ENCODE results near the gene GPR25.

Gene GPR25

GRCh38 chr1:200896531-200897196, 23.9 kb downstream of the GPR25 start:
- Histone ChIP-seq H3K27me3 (replicated peaks; ENCODE audit: control insufficient read depth, insufficient read depth, low read length) (peaks cover 54% of the 10 kb centered on the region), H3K36me3 (ENCODE audit: control insufficient read depth, insufficient read depth, low read length, severe bottlenecking) (no peaks in the 10 kb centered on the region), H3K4me1 (ENCODE audit: control insufficient read depth, insufficient read depth, low read length) (peaks cover 1% of the 10 kb centered on the region), H3K4me3 (ENCODE audit: low read length) (no peak overlapping the region), H3K9ac (ENCODE audit: low read length) (no peak overlapping the region), H3K9me3 (ENCODE audit: control insufficient read depth, low read length) (no peaks in the 10 kb centered on the region)
- DNase-seq (ENCODE audit: low read depth) = no peak

- no peak for DNase-seq (ENCODE audit: low read depth)
Measured at GRCh38 chr1:200897259-200897658, 24.5 kb downstream of the GPR25 start.

GRCh38 chr1:200899015-200899386, 26.2 kb downstream of the GPR25 start:
- no peak for DNase-seq (ENCODE audit: low read depth)
- Histone ChIP-seq H3K27me3 (replicated peaks; ENCODE audit: control insufficient read depth, insufficient read depth, low read length) (peaks cover 50% of the 10 kb centered on the region), H3K4me3 (ENCODE audit: low read length) (no peak overlapping the region), H3K9me3 (ENCODE audit: control insufficient read depth, low read length) (no peaks in the 10 kb centered on the region), H3K36me3 (ENCODE audit: control insufficient read depth, insufficient read depth, low read length, severe bottlenecking) (no peaks in the 10 kb centered on the region), H3K9ac (ENCODE audit: low read length) (no peak overlapping the region), H3K4me1 (ENCODE audit: control insufficient read depth, insufficient read depth, low read length) (no peaks in the 10 kb centered on the region)

More at GRCh38 chr1:200897259-200897658, 24.5 kb downstream of the GPR25 start:
- no peak overlapping the region for H3K9ac ChIP-seq (ENCODE audit: low read length)
- H3K36me3 ChIP-seq (ENCODE audit: control insufficient read depth, insufficient read depth, low read length, severe bottlenecking) = no peaks in the 10 kb centered on the region
- H3K4me1 ChIP-seq (ENCODE audit: control insufficient read depth, insufficient read depth, low read length) = no peaks in the 10 kb centered on the region
- no peak overlapping the region for H3K4me3 ChIP-seq (ENCODE audit: low read length)
- H3K9me3 ChIP-seq (ENCODE audit: control insufficient read depth, low read length) = no peaks in the 10 kb centered on the region
- H3K27me3 ChIP-seq (replicated peaks; ENCODE audit: control insufficient read depth, insufficient read depth, low read length) = peaks cover 54% of the 10 kb centered on the region

- peaks cover 50% of the 10 kb centered on the region for H3K27me3 ChIP-seq (replicated peaks; ENCODE audit: control insufficient read depth, insufficient read depth, low read length)
Measured at GRCh38 chr1:200899451-200899915, 26.7 kb downstream of the GPR25 start.

GRCh38 chr1:200899954-200900867, 27.4 kb downstream of the GPR25 start:
- Histone ChIP-seq H3K36me3 (ENCODE audit: control insufficient read depth, insufficient read depth, low read length, severe bottlenecking) (no peaks in the 10 kb centered on the region), H3K9me3 (ENCODE audit: control insufficient read depth, low read length) (no peaks in the 10 kb centered on the region), H3K27me3 (replicated peaks; ENCODE audit: control insufficient read depth, insufficient read depth, low read length) (peaks cover 44% of the 10 kb centered on the region), H3K9ac (ENCODE audit: low read length) (no peak overlapping the region), H3K4me1 (ENCODE audit: control insufficient read depth, insufficient read depth, low read length) (no peaks in the 10 kb centered on the region), H3K4me3 (ENCODE audit: low read length) (no peak overlapping the region)
- no peak for DNase-seq (ENCODE audit: low read depth)

More at GRCh38 chr1:200899451-200899915, 26.7 kb downstream of the GPR25 start:
- H3K4me1 ChIP-seq (ENCODE audit: control insufficient read depth, insufficient read depth, low read length) = no peaks in the 10 kb centered on the region
- no peaks in the 10 kb centered on the region for H3K36me3 ChIP-seq (ENCODE audit: control insufficient read depth, insufficient read depth, low read length, severe bottlenecking)
- H3K9ac ChIP-seq (ENCODE audit: low read length) = no peak overlapping the region
- H3K4me3 ChIP-seq (ENCODE audit: low read length) = no peak overlapping the region
- no peaks in the 10 kb centered on the region for H3K9me3 ChIP-seq (ENCODE audit: control insufficient read depth, low read length)
- no peak for DNase-seq (ENCODE audit: low read depth)

GRCh38 chr1:200900877-200901276, 28.1 kb downstream of the GPR25 start:
- no peak overlapping the region for H3K4me3 ChIP-seq (ENCODE audit: low read length)
- no peaks in the 10 kb centered on the region for H3K4me1 ChIP-seq (ENCODE audit: control insufficient read depth, insufficient read depth, low read length)
- no peaks in the 10 kb centered on the region for H3K36me3 ChIP-seq (ENCODE audit: control insufficient read depth, insufficient read depth, low read length, severe bottlenecking)
- H3K27me3 ChIP-seq (replicated peaks; ENCODE audit: control insufficient read depth, insufficient read depth, low read length) = peaks cover 37% of the 10 kb centered on the region
- H3K9me3 ChIP-seq (ENCODE audit: control insufficient read depth, low read length) = no peaks in the 10 kb centered on the region
- H3K9ac ChIP-seq (ENCODE audit: low read length) = no peak overlapping the region
- DNase-seq (ENCODE audit: low read depth) = no peak

GRCh38 chr1:200901350-200901749, 28.6 kb downstream of the GPR25 start:
- no peaks in the 10 kb centered on the region for H3K36me3 ChIP-seq (ENCODE audit: control insufficient read depth, insufficient read depth, low read length, severe bottlenecking)
- DNase-seq (ENCODE audit: low read depth) = no peak
- H3K9me3 ChIP-seq (ENCODE audit: control insufficient read depth, low read length) = no peaks in the 10 kb centered on the region
- H3K27me3 ChIP-seq (replicated peaks; ENCODE audit: control insufficient read depth, insufficient read depth, low read length) = peaks cover 36% of the 10 kb centered on the region
- H3K4me3 ChIP-seq (ENCODE audit: low read length) = no peak overlapping the region
- H3K9ac ChIP-seq (ENCODE audit: low read length) = no peak overlapping the region
- H3K4me1 ChIP-seq (ENCODE audit: control insufficient read depth, insufficient read depth, low read length) = no peaks in the 10 kb centered on the region

GRCh38 chr1:200901796-200902444, 29.1 kb downstream of the GPR25 start:
- H3K36me3 ChIP-seq (ENCODE audit: control insufficient read depth, insufficient read depth, low read length, severe bottlenecking) = no peaks in the 10 kb centered on the region
- no peaks in the 10 kb centered on the region for H3K9me3 ChIP-seq (ENCODE audit: control insufficient read depth, low read length)
- H3K27me3 ChIP-seq (replicated peaks; ENCODE audit: control insufficient read depth, insufficient read depth, low read length) = peaks cover 36% of the 10 kb centered on the region
- H3K4me1 ChIP-seq (ENCODE audit: control insufficient read depth, insufficient read depth, low read length) = no peaks in the 10 kb centered on the region
- H3K4me3 ChIP-seq (ENCODE audit: low read length) = no peak overlapping the region
- no peak for DNase-seq (ENCODE audit: low read depth)
- H3K9ac ChIP-seq (ENCODE audit: low read length) = no peak overlapping the region

- H3K9ac ChIP-seq (ENCODE audit: low read length) = no peak overlapping the region
- H3K4me1 ChIP-seq (ENCODE audit: control insufficient read depth, insufficient read depth, low read length) = peaks cover 8% of the 10 kb centered on the region
- H3K4me3 ChIP-seq (ENCODE audit: low read length) = no peak overlapping the region
- no peaks in the 10 kb centered on the region for H3K36me3 ChIP-seq (ENCODE audit: control insufficient read depth, insufficient read depth, low read length, severe bottlenecking)
- no peaks in the 10 kb centered on the region for H3K9me3 ChIP-seq (ENCODE audit: control insufficient read depth, low read length)
- peaks cover 33% of the 10 kb centered on the region for H3K27me3 ChIP-seq (replicated peaks; ENCODE audit: control insufficient read depth, insufficient read depth, low read length)
- no peak for DNase-seq (ENCODE audit: low read depth)
Measured at GRCh38 chr1:200903793-200904192, 31.0 kb downstream of the GPR25 start.

- Histone ChIP-seq H3K36me3 (ENCODE audit: control insufficient read depth, insufficient read depth, low read length, severe bottlenecking) (no peaks in the 10 kb centered on the region), H3K9ac (ENCODE audit: low read length) (no peak overlapping the region)
Measured at GRCh38 chr1:200904772-200905171, 32.0 kb downstream of the GPR25 start.

GRCh38 chr1:200905411-200906052, 32.8 kb downstream of the GPR25 start:
- H3K9ac ChIP-seq (ENCODE audit: low read length) = no peak overlapping the region
- no peaks in the 10 kb centered on the region for H3K9me3 ChIP-seq (ENCODE audit: control insufficient read depth, low read length)
- no peak overlapping the region for H3K4me3 ChIP-seq (ENCODE audit: low read length)
- no peak for DNase-seq (ENCODE audit: low read depth)
- H3K4me1 ChIP-seq (ENCODE audit: control insufficient read depth, insufficient read depth, low read length) = peaks cover 8% of the 10 kb centered on the region
- H3K36me3 ChIP-seq (ENCODE audit: control insufficient read depth, insufficient read depth, low read length, severe bottlenecking) = no peaks in the 10 kb centered on the region
- H3K27me3 ChIP-seq (replicated peaks; ENCODE audit: control insufficient read depth, insufficient read depth, low read length) = peaks cover 31% of the 10 kb centered on the region

More at GRCh38 chr1:200904772-200905171, 32.0 kb downstream of the GPR25 start:
- Histone ChIP-seq H3K27me3 (replicated peaks; ENCODE audit: control insufficient read depth, insufficient read depth, low read length) (peaks cover 34% of the 10 kb centered on the region), H3K4me1 (ENCODE audit: control insufficient read depth, insufficient read depth, low read length) (peaks cover 8% of the 10 kb centered on the region), H3K9me3 (ENCODE audit: control insufficient read depth, low read length) (no peaks in the 10 kb centered on the region), H3K4me3 (ENCODE audit: low read length) (no peak overlapping the region)
- no peak for DNase-seq (ENCODE audit: low read depth)

Data from adipocyte (in vitro differentiated cells).